Mammary microvascular endothelial cell (primary cell): ENCODE measurements around the gene CST8. TPM values are rescaled to one million over a fixed set of nuclear protein-coding genes. Genes with fewer than 3 reads are reported as not detected.

Experiments
- total RNA-seq: library from RNA; depleted of rRNA; stranded (reverse); fragments of >200 nt; gene quantifications from 2 replicates; pipeline ENCODE4 v1.2.3, GENCODE V29; 2015

CST8 gene, protein sequence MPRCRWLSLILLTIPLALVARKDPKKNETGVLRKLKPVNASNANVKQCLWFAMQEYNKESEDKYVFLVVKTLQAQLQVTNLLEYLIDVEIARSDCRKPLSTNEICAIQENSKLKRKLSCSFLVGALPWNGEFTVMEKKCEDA
- total RNA-seq: not detected in 2 replicates

DNA sequence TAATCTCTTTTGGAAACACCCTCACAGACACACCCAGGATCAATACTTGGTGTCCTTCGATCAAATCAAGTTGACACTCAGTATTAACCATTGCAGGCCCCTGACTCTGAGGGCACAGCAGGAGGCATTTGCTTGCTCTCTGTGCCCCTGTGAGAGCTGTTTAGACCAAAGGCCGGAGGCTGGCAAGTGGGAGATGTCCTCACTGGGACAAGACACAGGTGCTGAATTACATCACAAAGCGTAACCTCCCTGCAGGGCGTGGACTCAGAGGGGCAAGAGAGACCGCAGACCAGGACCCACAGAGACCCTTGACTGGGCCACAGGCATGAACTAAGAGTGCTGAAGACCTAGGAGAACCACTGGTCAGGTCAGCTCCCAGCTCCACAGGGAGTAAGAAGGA, at the start of gene CST8:
Gene CST8 (plus strand): TSS at position 301 of the 400 bp plus-strand sequence. CDS start 551 bp downstream, outside the sequence.

DNA sequence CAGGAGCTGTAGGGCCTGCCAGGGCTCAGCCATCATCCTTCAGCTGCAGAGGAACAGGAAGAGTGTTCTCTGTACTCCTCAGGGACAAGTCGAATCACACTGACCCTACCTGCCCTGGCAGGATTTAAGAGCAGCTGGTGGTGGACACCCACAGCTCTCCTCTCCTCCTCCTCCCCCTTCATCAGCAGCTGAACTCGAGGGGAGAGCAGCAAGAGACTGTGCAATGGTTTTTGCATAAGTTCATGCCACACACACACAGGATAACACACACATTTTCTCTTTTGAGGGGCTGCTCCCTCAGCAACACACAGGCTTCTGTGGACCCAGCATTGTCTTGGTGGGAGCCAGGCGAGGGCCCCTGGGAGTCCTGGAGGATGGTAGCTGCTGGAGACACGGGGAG, 38.1 kb upstream of the CST8 start, which contains the start of gene CST11:
Gene CST11 (minus strand): TSS at position 101 of the 400 bp plus-strand sequence. CDS start 65 bp downstream, at position 36.

Other genes starting within 250 kb of the CST8 start
- 75.4 and 76.7 TPM in 2 replicates for gene NXT1, start 140.3 kb upstream of the CST8 start, total RNA-seq
- 7.2 and 8.1 TPM in 2 replicates for gene GZF1, start 128.9 kb upstream of the CST8 start, total RNA-seq
- 1.7 and 3.5 TPM in 2 replicates for gene NAPB, start 69.6 kb upstream of the CST8 start, total RNA-seq
- not detected in 2 replicates for gene CSTL1, start 51.4 kb upstream of the CST8 start, total RNA-seq
- not detected in 2 replicates for gene CST11, start 38.2 kb upstream of the CST8 start, total RNA-seq
- gene CST9L, start 77.4 kb downstream of the CST8 start, total RNA-seq: not detected in 2 replicates
- gene CST9, start 114.8 kb downstream of the CST8 start, total RNA-seq: not detected in 2 replicates
- 489 and 519 TPM in 2 replicates for gene CST3, start 146.8 kb downstream of the CST8 start, total RNA-seq
- gene CST4, start 197.9 kb downstream of the CST8 start, total RNA-seq: 0.25 TPM in 1 of 2 replicates, not detected in the other